B cell (primary cell): ENCODE results near the gene CEMIP2. TPM values are rescaled to one million over a fixed set of nuclear protein-coding genes. Genes with fewer than 3 reads are reported as not detected.

Source experiments
- ATAC-seq: fragments of 200-7000 bp; cut with Tn5 transposase; one replicate; pipeline ENCODE4 v1.10.0; 2021; ENCODE audit warnings: low read depth, mild to moderate bottlenecking, moderate number of reproducible peaks, moderate library complexity
- CTCF ChIA-PET: fragments of 350-600 bp; sonication (Branson Sonifier 250); formaldehyde crosslinking; loops from one replicate; lab custom pipeline; 2021; ENCODE audit warnings: antibody characterized with exemption, inconsistent platforms; lab: Charles Lee
- POLR2A ChIA-PET: fragments of 350-600 bp; sonication (Branson Sonifier 250); formaldehyde crosslinking; loops from one replicate; lab custom pipeline; 2021; ENCODE audit warnings: antibody characterized with exemption; lab: Charles Lee
- DNase-seq: peaks from one replicate; pipeline ENCODE4 v3.0.0; 2013
- H2AFZ ChIP-seq: 2 replicates; pipeline ENCODE4 v1.6.1; 2012; ENCODE audit warnings: mild to moderate bottlenecking, low read depth, low read length; ENCODE audit not compliant: insufficient read depth, poor library complexity, severe bottlenecking
- H3K27ac ChIP-seq, 2 donors: 1 replicate in 1 of 2; 2 replicates in 1 of 2; pipeline ENCODE4 v1.5.1; 2012 to 2013; ENCODE audit warnings: low read length in 2 of 2, mild to moderate bottlenecking in 2 of 2, moderate library complexity in 1 of 2
- H3K27me3 ChIP-seq, 4 experiments: fragments of 200-600 bp in 1 of 4; sonication (generic) in 1 of 4; replicated peaks in 1 of 4; 1 replicate in 2 of 4; 2 replicates in 2 of 4; pipeline versions ENCODE4 v1.6.1 to v1.7.0; 2013 to 2016; ENCODE audit warnings: low read length in 3 of 4, mild to moderate bottlenecking in 2 of 4, mixed read lengths in 1 of 4, moderate library complexity in 1 of 4; ENCODE audit not compliant: insufficient read depth in 4 of 4, control insufficient read depth in 3 of 4; ENCODE audit errors: control extremely low read depth in 1 of 4
- H3K36me3 ChIP-seq, 2 experiments: replicated peaks in 1 of 2; 1 replicate in 1 of 2; 2 replicates in 1 of 2; pipeline versions ENCODE4 v1.6.1 to v1.7.1; 2013; ENCODE audit warnings: low read length in 1 of 2; ENCODE audit not compliant: insufficient read depth in 2 of 2, control insufficient read depth in 1 of 2; ENCODE audit errors: control extremely low read depth in 1 of 2, extremely low read depth in 1 of 2
- H3K4me1 ChIP-seq, 2 donors: fragments of 200-600 bp in 1 of 2; sonication (generic) in 1 of 2; 1 replicate in 1 of 2; 2 replicates in 1 of 2; pipeline versions ENCODE4 v1.5.1 to v1.6.1; 2013 to 2017; ENCODE audit warnings: low read length in 2 of 2; ENCODE audit not compliant: control insufficient read depth in 2 of 2, insufficient read depth in 2 of 2
- H3K4me2 ChIP-seq: replicated peaks from 2 replicates; pipeline ENCODE3; 2012; ENCODE audit warnings: mild to moderate bottlenecking, low read depth, low read length; ENCODE audit not compliant: poor library complexity, severe bottlenecking
- H3K4me3 ChIP-seq, 5 experiments: fragments of 200-600 bp in 1 of 5; sonication (generic) in 1 of 5; 1 replicate in 3 of 5; 2 replicates in 2 of 5; pipeline versions ENCODE4 v1.5.1 to v1.7.0; 2011 to 2016; ENCODE audit warnings: low read length in 4 of 5, mild to moderate bottlenecking in 4 of 5, low read depth in 2 of 5, control low read depth in 1 of 5, moderate library complexity in 1 of 5; ENCODE audit not compliant: insufficient read depth in 1 of 5; ENCODE audit errors: control extremely low read depth in 1 of 5, extremely low read depth in 1 of 5
- H3K79me2 ChIP-seq: fragments of 200-600 bp; sonication (generic); one replicate; pipeline ENCODE4 v1.6.0; 2016; ENCODE audit warnings: low read length; ENCODE audit not compliant: control insufficient read depth, insufficient read depth
- H3K9ac ChIP-seq: fragments of 200-600 bp; sonication (generic); 2 replicates; pipeline ENCODE4 v1.6.1; 2017; ENCODE audit warnings: mild to moderate bottlenecking, low read length, moderate library complexity
- H3K9me3 ChIP-seq, 3 donors: one replicate each; pipeline versions ENCODE4 v1.6.1 to v1.7.1; 2013; ENCODE audit warnings: low read length in 2 of 3; ENCODE audit not compliant: control insufficient read depth in 2 of 3, insufficient read depth in 1 of 3; ENCODE audit errors: control extremely low read depth in 1 of 3
- H4K20me1 ChIP-seq: 2 replicates; pipeline ENCODE4 v1.6.0; 2012; ENCODE audit warnings: mild to moderate bottlenecking, low read length; ENCODE audit not compliant: insufficient read depth, control insufficient read depth, poor library complexity, severe bottlenecking
- H3K27ac Mint-ChIP-seq: one replicate; pipeline ENCODE4 v1.8.0; 2021; ENCODE audit warnings: mixed read lengths
- H3K27me3 Mint-ChIP-seq: one replicate; pipeline ENCODE4 v1.8.0; 2021; ENCODE audit warnings: mixed read lengths
- H3K4me1 Mint-ChIP-seq: one replicate; pipeline ENCODE4 v1.8.0; 2021; ENCODE audit warnings: mixed read lengths
- H3K4me3 Mint-ChIP-seq: one replicate; pipeline ENCODE4 v1.8.0; 2021; ENCODE audit warnings: mixed read lengths
- H3K9me3 Mint-ChIP-seq: one replicate; pipeline ENCODE4 v1.8.0; 2022; ENCODE audit warnings: mixed read lengths; ENCODE audit not compliant: insufficient read depth
- CTCF ChIP-seq: fragments of 200-600 bp; IDR thresholded peaks from one replicate; pipeline ENCODE4 v1.8.0; 2022; ENCODE audit warnings: antibody characterized with exemption, mild to moderate bottlenecking
- EZH2 ChIP-seq: IDR thresholded peaks from 2 replicates; pipeline ENCODE4 v1.6.1; 2012; ENCODE audit warnings: borderline replicate concordance, low read depth, mild to moderate bottlenecking, moderate library complexity, low read length; ENCODE audit not compliant: insufficient read depth, poor library complexity, severe bottlenecking
- WGBS: methylation state at CpG from one replicate; pipeline ENCODE4 v1.1.5; 2013; ENCODE audit warnings: missing lambda C conversion rate; ENCODE audit not compliant: insufficient coverage; 5-methylcytosine and 5-hydroxymethylcytosine counted together
- intact Hi-C: fragments of 100-400 bp; cut with micrococcal nuclease; formaldehyde crosslinking; loops from one replicate; pipeline ENCODE4 v1.10.0; 2022
- polyA plus RNA-seq: library from polyadenylated mRNA; depleted of rRNA; stranded (reverse); fragments of >200 nt; gene quantifications from 2 replicates; pipeline ENCODE4 v1.2.3, GENCODE V29; 2012
- total RNA-seq, 2 donors: library from RNA; stranded (reverse); fragments of 120-200 nt in 1 of 2; gene quantifications; 1 replicate in 1 of 2; 2 replicates in 1 of 2; pipeline versions ENCODE4 v1.2.3 to v1.2.4, GENCODE V29; 2013 to 2022

Gene CEMIP2
- total and polyA plus RNA-seq, 2 donors (not counting 1 experiment from before 2014, with no cell fraction given), result 35.4 to 90.6 TPM

GRCh38 chr9:71690063-71690688, 78.1 kb downstream of the CEMIP2 start:
- DNase-seq, result no peak
- Histone ChIP-seq H3K79me2 (no peaks in the 10 kb centered on the region), H3K9me3 (no peaks in the 10 kb centered on the region), H3K36me3 (peaks cover 0 to 44% of the 10 kb centered on the region in 2 experiments), H2AFZ (no peak overlapping the region), H3K4me3 (no peak overlapping the region), H3K27me3 (no peaks in the 10 kb centered on the region), H3K27ac (no peak overlapping the region), H3K4me2 (no peak overlapping the region), H3K9ac (no peak overlapping the region), H3K4me1 (peaks cover 14% of the 10 kb centered on the region in 2 donors), H4K20me1 (no peaks in the 10 kb centered on the region)
- no peak overlapping the region for H3K4me3 Mint-ChIP-seq
- H3K27ac Mint-ChIP-seq, result no peak overlapping the region
- ChIA-PET CTCF (no interaction called here), POLR2A (no interaction called here)
- intact Hi-C loops, result no loop called here
- H3K27me3 Mint-ChIP-seq, result no peaks in the 10 kb centered on the region
- H3K9me3 Mint-ChIP-seq, result no peaks in the 10 kb centered on the region
- peaks cover 15% of the 10 kb centered on the region for H3K4me1 Mint-ChIP-seq
- no peak for ATAC-seq
- WGBS, result 98% methylated on average over 10 of the region's 10 CpGs
- no peak for TF ChIP-seq CTCF
- TF ChIP-seq EZH2, result no peak

GRCh38 chr9:71687676-71688075, 80.6 kb downstream of the CEMIP2 start:
- ChIA-PET POLR2A (no interaction called here), CTCF (no interaction called here)
- Histone ChIP-seq H3K4me2 (no peak overlapping the region), H3K9me3 (no peaks in the 10 kb centered on the region), H3K9ac (no peak overlapping the region), H3K79me2 (peaks cover 9% of the 10 kb centered on the region), H3K4me1 (peaks cover 30% of the 10 kb centered on the region in 2 donors), H3K4me3 (no peak overlapping the region), H2AFZ (no peak overlapping the region), H4K20me1 (no peaks in the 10 kb centered on the region), H3K27ac (no peak overlapping the region), H3K27me3 (no peaks in the 10 kb centered on the region), H3K36me3 (peaks cover 0 to 24% of the 10 kb centered on the region in 2 experiments)
- TF ChIP-seq CTCF (no peak), EZH2 (no peak)
- H3K27me3 Mint-ChIP-seq, result no peaks in the 10 kb centered on the region
- H3K4me1 Mint-ChIP-seq, result peaks cover 27% of the 10 kb centered on the region
- 90% methylated on average over 1 of the region's 1 CpG for WGBS
- no peaks in the 10 kb centered on the region for H3K9me3 Mint-ChIP-seq
- H3K27ac Mint-ChIP-seq, result no peak overlapping the region
- DNase-seq (no peak), ATAC-seq (no peak)
- no peak overlapping the region for H3K4me3 Mint-ChIP-seq
- intact Hi-C loops, result no loop called here
